ENCODE results near the gene ZNF219. TPM values are rescaled to one million over a fixed set of nuclear protein-coding genes. Genes with fewer than 3 reads are reported as not detected.

Gene ZNF219
- total and polyA plus RNA-seq, 2 of the 13 experiments (the other 11 are each of a cell fraction or from before 2014, with no cell fraction given): 34.5 to 36.6 TPM

GRCh38 chr14:21090194-21090939 lies 8.1 kb downstream of the ZNF219 start (continued):
- TF ChIP-seq ZNF713 (CRISPR knock-in tag; IDR thresholded peaks at IDR 0.05) (no peak), NR2C2 (CRISPR knock-in tag; IDR thresholded peaks at IDR 0.05; ENCODE audit: borderline replicate concordance) (no peak), ZBTB3 (CRISPR knock-in tag; IDR thresholded peaks at IDR 0.05; ENCODE audit: borderline replicate concordance, low read depth) (no peak), SALL2 (CRISPR knock-in tag; IDR thresholded peaks at IDR 0.05) (no peak), HNRNPL (IDR thresholded peaks at IDR 0.05; ENCODE audit: low read depth, low read length) (peak; percentile 67; the same call in 1 of the 2 replicates), RAD51 (IDR thresholded peaks at IDR 0.05; ENCODE audit: borderline replicate concordance) (no peak), AHR (CRISPR knock-in tag; IDR thresholded peaks at IDR 0.05) (no peak), ZNF12 (CRISPR knock-in tag; IDR thresholded peaks at IDR 0.05) (no peak), FOXA3 (CRISPR knock-in tag; IDR thresholded peaks at IDR 0.05) (no peak), ZNF598 (CRISPR knock-in tag; IDR thresholded peaks at IDR 0.05; ENCODE audit: borderline replicate concordance) (0 out of 2 replicates have a peak, but pooled peaks have one; percentile 34), ATF2 (CRISPR knock-in tag; IDR thresholded peaks at IDR 0.05) (no peak), DMTF1 (CRISPR knock-in tag; IDR thresholded peaks at IDR 0.05) (no peak), PHF20 (CRISPR knock-in tag; IDR thresholded peaks at IDR 0.05) (no peak), CENPT (CRISPR knock-in tag; IDR thresholded peaks at IDR 0.05; ENCODE audit: low read depth) (no peak), ZNF639 (CRISPR knock-in tag; conservative IDR thresholded peaks at IDR 0.05) (no peak), ZBTB42 (CRISPR knock-in tag; IDR thresholded peaks at IDR 0.05) (no peak), SMAD3 (CRISPR knock-in tag; IDR thresholded peaks at IDR 0.05) (no peak), ZNF660 (CRISPR knock-in tag; IDR thresholded peaks at IDR 0.05; ENCODE audit: borderline replicate concordance, low read depth) (no peak), CBX1 (IDR thresholded peaks at IDR 0.05; ENCODE audit: low read depth) (peak; percentile 58), PBX3 (CRISPR knock-in tag; IDR thresholded peaks at IDR 0.05; ENCODE audit: borderline replicate concordance) (no peak), IRF1 (CRISPR knock-in tag; IDR thresholded peaks at IDR 0.05; ENCODE audit: low read depth) (no peak), ZFP90 (CRISPR knock-in tag; IDR thresholded peaks at IDR 0.05; ENCODE audit: borderline replicate concordance) (no peak), PPARG (CRISPR knock-in tag; conservative IDR thresholded peaks at IDR 0.05) (no peak), JARID2 (CRISPR knock-in tag; IDR thresholded peaks at IDR 0.05; ENCODE audit: insufficient replicate concordance) (no peak)

All from HepG2 (cell line).